Measurements from ENCODE around the gene KRT16.

DNA sequence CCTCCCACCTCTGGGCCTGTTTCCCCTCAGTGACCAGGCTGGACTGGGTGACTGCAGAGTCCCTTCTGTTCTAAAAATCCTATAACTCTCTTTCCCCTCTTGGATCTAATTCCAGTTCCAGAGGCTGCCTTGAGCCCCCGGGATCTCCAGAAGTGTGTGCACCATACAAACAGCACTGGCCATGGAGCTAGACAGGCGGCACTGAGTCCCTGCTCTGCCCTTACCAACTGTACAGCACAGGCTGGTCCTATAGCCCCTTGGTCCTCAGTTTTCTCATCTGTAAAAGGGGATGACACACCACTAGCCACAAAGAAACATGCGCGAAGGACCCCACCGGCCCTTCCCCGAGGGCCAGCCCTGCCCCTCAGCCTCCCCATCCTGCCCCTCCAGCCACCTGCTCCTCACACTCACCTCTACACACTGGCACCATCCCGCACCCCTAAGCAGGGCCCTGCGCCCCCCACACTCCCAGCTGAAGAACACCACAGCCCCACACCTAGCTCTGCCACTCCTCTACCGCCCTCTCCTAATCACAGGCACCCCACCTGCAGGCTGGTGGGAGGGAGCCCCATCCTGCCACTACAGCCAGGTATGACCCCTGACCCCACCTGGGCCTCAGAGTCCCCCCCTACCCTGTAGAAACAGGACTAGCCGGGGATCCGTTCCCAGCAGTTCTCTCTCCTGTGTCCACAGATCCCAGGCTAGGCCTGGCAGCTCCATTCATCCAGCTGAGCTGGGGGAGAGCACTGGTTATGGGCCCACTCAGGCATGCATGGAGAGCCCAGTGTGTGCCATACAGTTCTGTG is 913 bp upstream of the KRT16 start:
- TF ChIP-seq, protein P1, sequence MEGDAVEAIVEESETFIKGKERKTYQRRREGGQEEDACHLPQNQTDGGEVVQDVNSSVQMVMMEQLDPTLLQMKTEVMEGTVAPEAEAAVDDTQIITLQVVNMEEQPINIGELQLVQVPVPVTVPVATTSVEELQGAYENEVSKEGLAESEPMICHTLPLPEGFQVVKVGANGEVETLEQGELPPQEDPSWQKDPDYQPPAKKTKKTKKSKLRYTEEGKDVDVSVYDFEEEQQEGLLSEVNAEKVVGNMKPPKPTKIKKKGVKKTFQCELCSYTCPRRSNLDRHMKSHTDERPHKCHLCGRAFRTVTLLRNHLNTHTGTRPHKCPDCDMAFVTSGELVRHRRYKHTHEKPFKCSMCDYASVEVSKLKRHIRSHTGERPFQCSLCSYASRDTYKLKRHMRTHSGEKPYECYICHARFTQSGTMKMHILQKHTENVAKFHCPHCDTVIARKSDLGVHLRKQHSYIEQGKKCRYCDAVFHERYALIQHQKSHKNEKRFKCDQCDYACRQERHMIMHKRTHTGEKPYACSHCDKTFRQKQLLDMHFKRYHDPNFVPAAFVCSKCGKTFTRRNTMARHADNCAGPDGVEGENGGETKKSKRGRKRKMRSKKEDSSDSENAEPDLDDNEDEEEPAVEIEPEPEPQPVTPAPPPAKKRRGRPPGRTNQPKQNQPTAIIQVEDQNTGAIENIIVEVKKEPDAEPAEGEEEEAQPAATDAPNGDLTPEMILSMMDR (IDR thresholded peaks at IDR 0.05; ENCODE audit: low read depth, low read length, poor library complexity, severe bottlenecking): no peak
- TF ChIP-seq EZH2phosphoT487 (IDR thresholded peaks at IDR 0.05; ENCODE audit: borderline replicate concordance, low read length): no peak

Data from DOHH2 (cell line).